Pons (tissue), 1 donor: Measurements from ENCODE around the gene RBM10.
A peak's percentile ranks its signal among the peaks of the same experiment; 100 is the strongest.

ENCODE experiments used
- DNase-seq: peaks from one replicate; pipeline ENCODE4 v3.0.0-alpha.2; 2016; ENCODE audit warnings: low spot score

The RBM10 gene

GRCh38 chrX:47175588-47175980, 30.6 kb downstream of the RBM10 start:
- no peak for DNase-seq

- DNase-seq, result no peak
These were observed 31.2 kb downstream of the RBM10 start for GRCh38 chrX:47176101-47176740.

GRCh38 chrX:47177079-47177478, 32.1 kb downstream of the RBM10 start:
- no peak for DNase-seq

GRCh38 chrX:47178337-47178736, 33.3 kb downstream of the RBM10 start:
- no peak for DNase-seq

GRCh38 chrX:47179221-47179927, 34.4 kb downstream of the RBM10 start:
- peak; percentile 87 for DNase-seq

- DNase-seq, result no peak
These were observed 34.9 kb downstream of the RBM10 start for GRCh38 chrX:47179928-47180255.

GRCh38 chrX:47180346-47180745, 35.3 kb downstream of the RBM10 start:
- no peak for DNase-seq

- no peak for DNase-seq
These were observed 36.3 kb downstream of the RBM10 start for GRCh38 chrX:47181301-47181700.

- DNase-seq, result no peak
These were observed 37.2 kb downstream of the RBM10 start for GRCh38 chrX:47182106-47182700.

GRCh38 chrX:47184486-47184885, 39.5 kb downstream of the RBM10 start:
- DNase-seq, result no peak

GRCh38 chrX:47185241-47185640, 40.2 kb downstream of the RBM10 start:
- no peak for DNase-seq

GRCh38 chrX:47186096-47186740, 41.2 kb downstream of the RBM10 start:
- DNase-seq, result no peak

GRCh38 chrX:47187106-47187677, 42.2 kb downstream of the RBM10 start:
- DNase-seq, result no peak

- no peak for DNase-seq
These were observed 44.9 kb downstream of the RBM10 start for GRCh38 chrX:47189906-47190305.

- peak; percentile 77 for DNase-seq
These were observed 45.6 kb downstream of the RBM10 start for GRCh38 chrX:47190445-47191269.

GRCh38 chrX:47191331-47191730, 46.3 kb downstream of the RBM10 start:
- no peak for DNase-seq

- no peak for DNase-seq
These were observed 46.9 kb downstream of the RBM10 start for GRCh38 chrX:47191806-47192401.

GRCh38 chrX:47193475-47194193, 48.6 kb downstream of the RBM10 start, which contains the start of gene UBA1:
UBA1 (plus strand) TSS chrX:47193829; CDS start chrX:47198803, 4,974 bp downstream.
- DNase-seq, result peak; percentile 96

GRCh38 chrX:47194194-47194787, 49.3 kb downstream of the RBM10 start:
- no peak for DNase-seq

- DNase-seq, result no peak
These were observed 51.1 kb downstream of the RBM10 start for GRCh38 chrX:47196098-47196497.
